Ectodermal cell (in vitro differentiated cells): Measurements from ENCODE around the gene ZACN. TPM values are rescaled to one million over a fixed set of nuclear protein-coding genes. Genes with fewer than 3 reads are reported as not detected.

Source experiments
- H3K27ac ChIP-seq: 2 replicates; pipeline ENCODE4 v1.7.0; 2013; ENCODE audit warnings: mild to moderate bottlenecking, low read depth, low read length; ENCODE audit not compliant: insufficient read depth, poor library complexity, severe bottlenecking
- H3K27me3 ChIP-seq: 2 replicates; pipeline ENCODE4 v1.7.0; 2013; ENCODE audit warnings: mild to moderate bottlenecking, low read length; ENCODE audit not compliant: insufficient read depth, control insufficient read depth, poor library complexity, severe bottlenecking
- H3K36me3 ChIP-seq: one replicate; pipeline ENCODE4 v1.7.0; 2013; ENCODE audit warnings: low read length; ENCODE audit not compliant: control insufficient read depth, insufficient read depth
- H3K4me1 ChIP-seq: one replicate; pipeline ENCODE4 v1.7.0; 2013; ENCODE audit warnings: low read length; ENCODE audit not compliant: control insufficient read depth, insufficient read depth
- H3K4me3 ChIP-seq: 2 replicates; pipeline ENCODE4 v1.7.0; 2013; ENCODE audit warnings: low read depth, low read length, control low read depth; ENCODE audit not compliant: insufficient read depth
- H3K9me3 ChIP-seq: 2 replicates; pipeline ENCODE4 v1.7.0; 2013; ENCODE audit warnings: mild to moderate bottlenecking, low read length, moderate library complexity; ENCODE audit not compliant: control insufficient read depth
- WGBS, 2 experiments: methylation state at CpG; one replicate each; pipeline ENCODE4 v1.1.7; 2013; ENCODE audit warnings: missing lambda C conversion rate in 2 of 2; 5-methylcytosine and 5-hydroxymethylcytosine counted together
- polyA plus RNA-seq, 4 experiments: library from polyadenylated mRNA; stranded (reverse); fragments of 50-300 nt; gene quantifications; one replicate each; pipeline ENCODE4 v1.2.3, GENCODE V29; 2013

The ZACN gene
- not detected for polyA plus RNA-seq (2013, experiment 1 of 4)
- not detected for polyA plus RNA-seq (2013, experiment 2 of 4)
- polyA plus RNA-seq (2013, experiment 3 of 4) = not detected
- not detected for polyA plus RNA-seq (2013, experiment 4 of 4)

DNA sequence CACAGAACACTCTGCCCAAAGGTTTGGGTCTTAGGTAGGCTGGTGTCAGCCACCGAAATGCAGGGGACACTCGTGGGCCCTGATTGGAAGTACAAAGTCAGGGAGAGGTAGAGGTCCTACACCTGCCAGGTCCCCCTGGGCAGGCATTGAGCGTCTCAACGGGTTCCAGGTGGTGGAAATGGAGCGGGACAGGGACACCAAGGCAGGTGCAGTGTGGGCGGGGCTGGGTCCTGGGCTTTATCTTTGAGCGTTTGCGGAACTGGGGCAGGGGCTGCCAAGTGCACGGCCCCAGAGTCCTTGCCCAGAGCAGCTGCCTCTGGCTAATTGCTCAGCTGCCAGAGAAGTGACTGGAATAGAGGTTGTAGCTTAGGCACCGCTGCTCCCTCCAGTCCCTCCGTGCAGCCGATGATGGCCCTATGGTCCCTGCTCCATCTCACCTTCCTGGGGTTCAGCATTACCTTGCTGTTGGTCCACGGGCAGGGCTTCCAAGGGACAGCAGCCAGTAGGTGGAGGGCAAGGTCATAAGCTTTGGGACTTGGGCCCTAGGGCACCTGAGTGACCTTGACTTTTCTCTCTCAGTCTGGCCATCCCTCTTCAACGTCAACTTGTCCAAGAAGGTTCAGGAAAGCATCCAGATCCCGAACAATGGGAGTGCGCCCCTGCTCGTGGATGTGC lies at the start of gene ZACN:
ZACN (plus strand) TSS at position 323 of the 675 bp plus-strand sequence; CDS start at position 406, 83 bp downstream.
- H3K4me3 ChIP-seq = no peak within 1 kb of the TSS
- WGBS, 2 experiments = 84 to 87% methylated on average over 17 of the region's 17 CpGs

DNA sequence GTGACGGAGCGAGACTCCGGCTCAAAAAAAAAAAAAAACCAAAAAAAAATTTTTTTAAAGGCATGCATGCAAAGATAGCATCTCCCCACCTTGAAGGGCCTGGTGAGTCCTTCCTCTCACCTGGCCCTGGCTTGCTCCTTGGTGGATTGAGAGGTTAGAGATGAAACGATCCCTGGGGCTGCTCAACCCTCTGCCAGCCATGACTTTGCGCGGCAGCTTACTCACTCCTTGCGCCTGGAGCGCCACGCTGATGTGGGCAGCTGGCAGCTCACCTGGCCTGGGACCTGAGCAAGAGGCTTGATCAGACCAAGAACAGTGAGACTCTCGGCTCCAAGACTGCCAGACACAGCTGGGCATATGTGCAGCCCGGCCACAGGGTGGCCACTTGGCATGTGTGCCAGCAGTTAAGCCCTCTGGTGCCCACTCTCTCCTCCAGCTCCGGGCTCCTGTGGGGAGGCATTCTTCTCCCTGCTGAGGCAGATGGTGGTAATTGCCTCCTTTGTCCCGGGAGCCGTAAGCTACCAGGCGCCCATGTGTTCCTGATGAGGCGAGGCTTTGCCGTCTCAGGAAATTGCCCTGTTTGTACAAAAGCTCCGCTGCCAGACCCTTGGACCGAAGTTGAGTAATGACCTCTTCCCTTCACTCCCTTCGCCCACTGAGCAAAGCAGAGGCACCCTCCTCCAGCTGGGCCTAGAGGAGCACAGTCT lies 46.8 kb upstream of the ZACN start:
- Histone ChIP-seq H3K36me3 (no peaks in the 10 kb centered on the region), H3K4me3 (no peak overlapping the region), H3K27ac (no peak overlapping the region), H3K9me3 (no peaks in the 10 kb centered on the region), H3K27me3 (no peaks in the 10 kb centered on the region), H3K4me1 (peaks cover 13% of the 10 kb centered on the region)
- 94 to 95% methylated on average over 20 of the region's 20 CpGs for WGBS, 2 experiments

More for the DNA sequence above, at the start of gene ZACN:
- Histone ChIP-seq H3K27ac (no peak within 1 kb of the TSS), H3K9me3 (no peaks in the 10 kb centered on the region), H3K36me3 (peaks cover 5% of the 10 kb centered on the region), H3K27me3 (peaks cover 62% of the 10 kb centered on the region), H3K4me1 (peaks cover 28% of the 10 kb centered on the region)

DNA sequence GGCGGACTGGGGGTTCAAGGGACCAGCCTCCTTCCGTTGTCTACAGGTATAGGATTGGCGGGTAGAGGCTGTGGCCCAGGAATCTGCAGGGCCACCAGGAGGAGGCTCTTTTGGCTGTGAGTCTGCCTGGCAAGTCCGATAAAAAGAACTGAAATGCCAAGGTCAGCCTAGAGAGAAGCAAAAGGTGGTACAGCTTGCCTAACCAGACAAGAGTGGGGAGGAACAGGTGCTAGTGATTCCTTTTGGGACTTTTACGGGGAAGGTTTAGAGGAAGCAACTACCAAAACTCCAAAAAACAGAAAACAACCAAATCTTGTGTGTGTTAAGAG lies 46.2 kb upstream of the ZACN start:
- H3K4me1 ChIP-seq = peaks cover 14% of the 10 kb centered on the region
- WGBS, 2 experiments = 95 to 96% methylated on average over 4 to 5 of the region's 5 CpGs
- H3K27me3 ChIP-seq = no peaks in the 10 kb centered on the region
- H3K27ac ChIP-seq = no peak overlapping the region
- no peaks in the 10 kb centered on the region for H3K36me3 ChIP-seq
- H3K4me3 ChIP-seq = no peak overlapping the region
- no peaks in the 10 kb centered on the region for H3K9me3 ChIP-seq

DNA sequence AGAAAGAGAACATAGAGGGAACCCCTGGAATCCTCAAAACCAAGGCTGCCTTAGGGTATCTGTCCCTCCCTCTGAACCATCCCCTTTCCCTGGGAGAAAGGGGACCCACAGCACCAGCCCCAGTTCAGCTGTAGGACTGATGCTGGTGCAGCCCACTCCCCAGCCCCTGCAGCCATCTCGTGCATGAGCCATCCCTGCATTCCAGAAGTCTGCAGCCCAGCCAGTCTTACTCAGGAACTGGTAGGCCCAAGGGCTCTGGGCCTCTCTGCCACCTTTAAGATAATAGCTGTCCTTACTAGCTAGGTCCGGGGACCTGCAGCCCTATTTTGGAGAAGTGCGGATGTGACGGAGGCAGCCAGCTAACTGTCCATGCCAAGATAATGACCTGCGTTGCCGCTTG lies 45.8 kb upstream of the ZACN start:
- WGBS, 2 experiments = 96 to 97% methylated on average over 6 of the region's 6 CpGs
- Histone ChIP-seq H3K27ac (no peak overlapping the region), H3K4me1 (peaks cover 14% of the 10 kb centered on the region), H3K27me3 (no peaks in the 10 kb centered on the region), H3K36me3 (peaks cover 2% of the 10 kb centered on the region), H3K9me3 (no peaks in the 10 kb centered on the region), H3K4me3 (no peak overlapping the region)

DNA sequence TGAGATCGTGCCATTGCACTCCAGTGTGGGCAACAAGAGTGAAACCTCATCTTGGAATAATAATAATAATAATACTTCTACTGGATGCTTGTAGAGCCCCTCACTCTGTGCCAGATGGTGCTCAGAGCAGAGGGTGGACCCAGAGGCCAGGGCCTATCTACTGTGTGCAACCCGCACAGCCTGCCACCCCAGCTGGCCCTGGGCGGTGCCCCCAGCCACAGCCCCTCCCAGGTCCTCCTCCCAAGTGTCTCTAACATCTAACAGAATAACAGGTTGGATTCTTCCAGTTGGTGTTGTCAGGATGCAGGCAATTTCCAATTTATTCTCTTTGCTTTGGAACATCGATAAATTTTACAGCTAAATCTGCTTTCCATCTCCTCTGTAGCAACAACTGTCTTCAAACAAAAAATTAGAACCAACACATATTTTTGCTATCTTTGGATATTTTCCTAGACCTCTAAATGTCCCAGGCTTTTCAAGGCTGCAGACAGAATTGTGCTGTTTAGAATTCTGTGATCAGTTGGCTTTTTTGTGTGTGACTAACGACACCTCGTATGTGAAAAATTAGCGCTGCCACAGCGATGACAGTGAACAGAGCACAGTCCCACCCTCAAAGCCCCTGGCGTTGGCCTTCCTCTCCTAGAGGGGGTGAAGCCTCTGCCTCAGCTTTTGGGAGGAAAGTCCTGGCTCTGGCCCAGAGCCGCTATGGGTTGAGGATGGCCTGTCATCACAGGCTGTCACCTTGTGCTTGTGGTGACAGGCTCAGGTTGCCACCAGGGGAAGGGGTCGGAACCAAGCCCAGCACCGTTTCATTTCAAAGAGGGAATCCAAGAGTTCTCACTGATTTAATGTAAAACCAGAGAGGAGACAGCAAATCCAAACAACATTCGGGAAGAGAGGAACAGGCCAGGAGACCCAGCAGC lies 44.3 kb upstream of the ZACN start:
- H3K4me3 ChIP-seq = no peak overlapping the region
- peaks cover 17% of the 10 kb centered on the region for H3K36me3 ChIP-seq
- WGBS, 2 experiments = 93 to 94% methylated on average over 12 of the region's 13 CpGs
- peaks cover 10% of the 10 kb centered on the region for H3K4me1 ChIP-seq
- H3K9me3 ChIP-seq = no peaks in the 10 kb centered on the region
- H3K27ac ChIP-seq = no peak overlapping the region
- H3K27me3 ChIP-seq = no peaks in the 10 kb centered on the region

DNA sequence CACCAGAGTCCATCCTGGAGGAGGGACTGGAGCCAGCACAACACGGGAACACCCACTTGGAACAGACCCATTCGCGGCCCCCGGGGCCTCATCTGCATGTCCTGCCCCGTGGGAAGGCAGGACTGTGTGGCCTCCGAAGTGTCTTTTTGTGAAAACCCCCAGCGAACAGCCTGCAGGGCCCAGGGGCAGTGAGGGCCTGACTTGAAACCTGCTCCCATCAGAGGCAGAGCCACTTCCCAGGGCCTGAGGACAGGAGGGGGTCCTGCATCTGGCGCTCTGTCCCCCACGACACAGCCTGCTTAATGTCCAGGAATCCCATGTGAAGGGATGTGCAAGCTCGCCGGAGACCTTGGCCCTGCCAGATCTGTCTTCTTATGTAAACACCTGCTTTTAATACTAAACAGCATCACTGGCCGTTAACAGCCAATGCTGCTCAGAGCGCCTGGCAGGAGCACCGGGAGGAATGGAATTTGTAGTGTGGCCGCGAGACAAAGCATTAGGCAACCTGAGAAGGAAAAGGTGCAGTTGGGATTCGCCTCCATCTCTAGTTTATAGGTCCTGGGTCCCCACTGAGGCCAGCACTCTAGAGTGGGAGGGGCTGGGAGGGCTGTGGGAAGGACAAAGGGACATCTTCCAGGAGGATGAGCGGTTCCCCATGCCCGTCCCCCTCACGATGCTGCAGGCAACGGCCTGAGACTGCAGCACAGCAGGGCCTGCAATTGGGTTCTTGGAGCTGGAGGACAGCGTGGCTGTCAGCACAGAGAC lies 42.3 kb upstream of the ZACN start:
- WGBS, 2 experiments = 64 to 65% methylated on average over 22 of the region's 22 CpGs

DNA sequence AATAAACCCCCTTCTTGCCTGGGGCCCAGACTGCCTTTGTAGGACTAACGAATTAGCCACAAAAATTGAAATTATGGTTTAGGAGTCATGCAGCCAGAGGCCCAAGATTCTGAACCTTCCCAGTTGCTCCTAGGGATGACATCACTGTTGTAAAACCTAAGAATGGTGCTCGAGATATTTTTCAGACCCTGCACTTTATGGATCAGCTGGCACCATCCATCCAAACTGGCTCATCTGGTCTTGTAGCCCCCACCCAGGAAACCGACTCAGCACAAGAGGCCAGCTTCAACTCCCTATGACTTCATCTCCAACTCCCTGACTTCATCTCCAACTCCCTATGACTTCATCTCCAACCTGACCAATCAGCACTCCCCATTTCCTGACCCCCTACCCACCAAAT lies 40.9 kb upstream of the ZACN start:
- no peak overlapping the region for H3K27ac ChIP-seq
- no peaks in the 10 kb centered on the region for H3K27me3 ChIP-seq
- 96% methylated on average over 3 of the region's 3 CpGs for WGBS, 2 experiments
- H3K4me1 ChIP-seq = peaks cover 10% of the 10 kb centered on the region
- H3K36me3 ChIP-seq = peaks cover 36% of the 10 kb centered on the region
- H3K4me3 ChIP-seq = no peak overlapping the region
- H3K9me3 ChIP-seq = no peaks in the 10 kb centered on the region

More for the DNA sequence above, 42.3 kb upstream of the ZACN start:
- Histone ChIP-seq H3K4me1 (peaks cover 10% of the 10 kb centered on the region), H3K9me3 (no peaks in the 10 kb centered on the region), H3K27me3 (no peaks in the 10 kb centered on the region), H3K4me3 (no peak overlapping the region), H3K36me3 (peaks cover 34% of the 10 kb centered on the region), H3K27ac (no peak overlapping the region)

DNA sequence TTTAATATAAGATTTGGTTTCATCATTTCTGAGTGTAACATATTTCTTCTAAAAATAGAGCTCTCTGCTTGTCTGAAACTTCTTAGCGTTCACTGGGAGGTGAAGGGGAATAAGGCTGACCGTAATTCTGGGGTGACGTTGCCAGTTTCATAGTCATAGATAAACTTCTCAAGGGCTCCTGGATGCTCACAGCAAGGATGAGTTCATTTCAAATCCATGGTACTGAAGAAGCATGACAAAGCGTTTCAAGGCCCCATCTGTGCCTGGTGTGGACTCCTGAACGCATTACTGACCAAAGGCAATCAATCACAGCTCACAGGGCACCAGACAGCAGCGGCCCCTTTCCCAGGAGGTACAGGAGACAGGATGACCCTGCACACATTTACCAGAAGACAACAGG lies 39.9 kb upstream of the ZACN start:
- H3K4me3 ChIP-seq = no peak overlapping the region
- H3K27ac ChIP-seq = no peak overlapping the region
- H3K9me3 ChIP-seq = no peaks in the 10 kb centered on the region
- H3K4me1 ChIP-seq = peaks cover 10% of the 10 kb centered on the region
- no peaks in the 10 kb centered on the region for H3K27me3 ChIP-seq
- peaks cover 46% of the 10 kb centered on the region for H3K36me3 ChIP-seq
- 88 to 94% methylated on average over 6 of the region's 6 CpGs for WGBS, 2 experiments

DNA sequence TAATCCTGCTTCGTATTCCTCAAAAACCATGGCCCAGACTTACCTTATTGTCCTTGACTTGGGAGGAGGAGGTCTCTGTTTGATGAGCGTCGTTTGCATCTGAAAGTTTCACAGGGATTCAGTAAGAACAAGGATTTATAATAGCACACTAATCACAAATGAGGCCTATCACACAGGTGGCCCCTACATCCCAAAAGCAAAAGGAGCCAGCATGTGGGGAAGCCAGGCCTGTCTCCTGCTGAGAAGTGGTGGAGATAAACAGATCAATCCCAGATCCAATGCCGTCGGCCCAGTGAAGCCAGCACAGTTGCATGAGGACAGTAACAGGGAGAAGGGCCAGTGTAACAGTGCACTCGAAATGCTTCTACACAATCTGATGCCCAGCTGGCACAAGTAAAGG lies 38.6 kb upstream of the ZACN start:
- Histone ChIP-seq H3K9me3 (no peaks in the 10 kb centered on the region), H3K27ac (no peak overlapping the region), H3K36me3 (peaks cover 55% of the 10 kb centered on the region), H3K4me3 (no peak overlapping the region), H3K4me1 (peaks cover 10% of the 10 kb centered on the region), H3K27me3 (no peaks in the 10 kb centered on the region)
- 54 to 63% methylated on average over 6 of the region's 6 CpGs for WGBS, 2 experiments
